ENCODE results near the gene EYS.

The EYS gene

GRCh38 chr6:63887002-63887751, 1819.8 kb downstream of the EYS start:
- TF ChIP-seq YY1 (IDR thresholded peaks at IDR 0.05; ENCODE audit: insufficient read depth, insufficient read length) = no peak
- TF ChIP-seq ZNF274 (IDR thresholded peaks at IDR 0.05; ENCODE audit: low read depth, low read length) = no peak
- no peak for TF ChIP-seq SUZ12 (IDR thresholded peaks at IDR 0.05; ENCODE audit: extremely low read depth, insufficient read depth, insufficient read length)
- Histone ChIP-seq H3K36me3 (ENCODE audit: insufficient read depth, insufficient read length, low read length) (no peaks in the 10 kb centered on the region), H3K4me1 (ENCODE audit: insufficient read depth, insufficient read length) (no peaks in the 10 kb centered on the region), H3K9ac (ENCODE audit: insufficient read length, low read depth) (no peak overlapping the region), H3K27me3 (ENCODE audit: insufficient read depth, insufficient read length) (no peaks in the 10 kb centered on the region), H3K9me3 (ENCODE audit: insufficient read depth, low read length) (no peaks in the 10 kb centered on the region), H3K4me3 (ENCODE audit: insufficient read length, low read depth) (no peak overlapping the region)
- DNase-seq (ENCODE audit: low read depth, low spot score) = no peak

GRCh38 chr6:63886341-63886740, 1820.7 kb downstream of the EYS start:
- H3K36me3 ChIP-seq (ENCODE audit: insufficient read depth, insufficient read length, low read length) = no peaks in the 10 kb centered on the region
- no peaks in the 10 kb centered on the region for H3K4me1 ChIP-seq (ENCODE audit: insufficient read depth, insufficient read length)
- no peaks in the 10 kb centered on the region for H3K27me3 ChIP-seq (ENCODE audit: insufficient read depth, insufficient read length)
- no peaks in the 10 kb centered on the region for H3K9me3 ChIP-seq (ENCODE audit: insufficient read depth, low read length)
- no peak for DNase-seq (ENCODE audit: low read depth, low spot score)
- no peak overlapping the region for H3K4me3 ChIP-seq (ENCODE audit: insufficient read length, low read depth)
- no peak overlapping the region for H3K9ac ChIP-seq (ENCODE audit: insufficient read length, low read depth)
- TF ChIP-seq YY1 (IDR thresholded peaks at IDR 0.05; ENCODE audit: insufficient read depth, insufficient read length) (no peak), ZNF274 (IDR thresholded peaks at IDR 0.05; ENCODE audit: low read depth, low read length) (no peak), SUZ12 (IDR thresholded peaks at IDR 0.05; ENCODE audit: extremely low read depth, insufficient read depth, insufficient read length) (no peak)

GRCh38 chr6:63883597-63883996, 1823.4 kb downstream of the EYS start:
- Histone ChIP-seq H3K36me3 (ENCODE audit: insufficient read depth, insufficient read length, low read length) (no peaks in the 10 kb centered on the region), H3K9me3 (ENCODE audit: insufficient read depth, low read length) (peaks cover 11% of the 10 kb centered on the region), H3K9ac (ENCODE audit: insufficient read length, low read depth) (no peak overlapping the region), H3K4me1 (ENCODE audit: insufficient read depth, insufficient read length) (no peaks in the 10 kb centered on the region), H3K4me3 (ENCODE audit: insufficient read length, low read depth) (no peak overlapping the region), H3K27me3 (ENCODE audit: insufficient read depth, insufficient read length) (no peaks in the 10 kb centered on the region)
- TF ChIP-seq YY1 (IDR thresholded peaks at IDR 0.05; ENCODE audit: insufficient read depth, insufficient read length) = no peak
- TF ChIP-seq ZNF274 (IDR thresholded peaks at IDR 0.05; ENCODE audit: low read depth, low read length) = no peak
- TF ChIP-seq SUZ12 (IDR thresholded peaks at IDR 0.05; ENCODE audit: extremely low read depth, insufficient read depth, insufficient read length) = no peak
- DNase-seq (ENCODE audit: low read depth, low spot score) = no peak

GRCh38 chr6:63882208-63882607, 1824.8 kb downstream of the EYS start:
- Histone ChIP-seq H3K36me3 (ENCODE audit: insufficient read depth, insufficient read length, low read length) (no peaks in the 10 kb centered on the region), H3K4me1 (ENCODE audit: insufficient read depth, insufficient read length) (no peaks in the 10 kb centered on the region), H3K4me3 (ENCODE audit: insufficient read length, low read depth) (no peak overlapping the region), H3K9me3 (ENCODE audit: insufficient read depth, low read length) (peaks cover 14% of the 10 kb centered on the region), H3K27me3 (ENCODE audit: insufficient read depth, insufficient read length) (no peaks in the 10 kb centered on the region), H3K9ac (ENCODE audit: insufficient read length, low read depth) (no peak overlapping the region)
- no peak for TF ChIP-seq SUZ12 (IDR thresholded peaks at IDR 0.05; ENCODE audit: extremely low read depth, insufficient read depth, insufficient read length)
- no peak for TF ChIP-seq YY1 (IDR thresholded peaks at IDR 0.05; ENCODE audit: insufficient read depth, insufficient read length)
- no peak for TF ChIP-seq ZNF274 (IDR thresholded peaks at IDR 0.05; ENCODE audit: low read depth, low read length)
- no peak for DNase-seq (ENCODE audit: low read depth, low spot score)

GRCh38 chr6:63881791-63882190, 1825.2 kb downstream of the EYS start:
- no peak for TF ChIP-seq ZNF274 (IDR thresholded peaks at IDR 0.05; ENCODE audit: low read depth, low read length)
- no peak for TF ChIP-seq SUZ12 (IDR thresholded peaks at IDR 0.05; ENCODE audit: extremely low read depth, insufficient read depth, insufficient read length)
- TF ChIP-seq YY1 (IDR thresholded peaks at IDR 0.05; ENCODE audit: insufficient read depth, insufficient read length) = no peak
- no peaks in the 10 kb centered on the region for H3K27me3 ChIP-seq (ENCODE audit: insufficient read depth, insufficient read length)
- no peaks in the 10 kb centered on the region for H3K36me3 ChIP-seq (ENCODE audit: insufficient read depth, insufficient read length, low read length)
- DNase-seq (ENCODE audit: low read depth, low spot score) = no peak
- H3K4me3 ChIP-seq (ENCODE audit: insufficient read length, low read depth) = no peak overlapping the region
- no peak overlapping the region for H3K9ac ChIP-seq (ENCODE audit: insufficient read length, low read depth)
- H3K4me1 ChIP-seq (ENCODE audit: insufficient read depth, insufficient read length) = no peaks in the 10 kb centered on the region
- peaks cover 14% of the 10 kb centered on the region for H3K9me3 ChIP-seq (ENCODE audit: insufficient read depth, low read length)

- no peaks in the 10 kb centered on the region for H3K36me3 ChIP-seq (ENCODE audit: insufficient read depth, insufficient read length, low read length)
- no peak for TF ChIP-seq ZNF274 (IDR thresholded peaks at IDR 0.05; ENCODE audit: low read depth, low read length)
- no peak for TF ChIP-seq SUZ12 (IDR thresholded peaks at IDR 0.05; ENCODE audit: extremely low read depth, insufficient read depth, insufficient read length)
- no peak for TF ChIP-seq YY1 (IDR thresholded peaks at IDR 0.05; ENCODE audit: insufficient read depth, insufficient read length)
- no peak overlapping the region for H3K4me3 ChIP-seq (ENCODE audit: insufficient read length, low read depth)
- H3K9me3 ChIP-seq (ENCODE audit: insufficient read depth, low read length) = no peaks in the 10 kb centered on the region
- no peaks in the 10 kb centered on the region for H3K27me3 ChIP-seq (ENCODE audit: insufficient read depth, insufficient read length)
- H3K4me1 ChIP-seq (ENCODE audit: insufficient read depth, insufficient read length) = no peaks in the 10 kb centered on the region
- DNase-seq (ENCODE audit: low read depth, low spot score) = no peak
- no peak overlapping the region for H3K9ac ChIP-seq (ENCODE audit: insufficient read length, low read depth)
Measured at GRCh38 chr6:63872233-63872632, 1834.8 kb downstream of the EYS start.

- H3K4me3 ChIP-seq (ENCODE audit: insufficient read length, low read depth) = no peak overlapping the region
- no peaks in the 10 kb centered on the region for H3K4me1 ChIP-seq (ENCODE audit: insufficient read depth, insufficient read length)
- H3K9me3 ChIP-seq (ENCODE audit: insufficient read depth, low read length) = no peaks in the 10 kb centered on the region
- H3K36me3 ChIP-seq (ENCODE audit: insufficient read depth, insufficient read length, low read length) = no peaks in the 10 kb centered on the region
- no peak for DNase-seq (ENCODE audit: low read depth, low spot score)
- H3K27me3 ChIP-seq (ENCODE audit: insufficient read depth, insufficient read length) = no peaks in the 10 kb centered on the region
- H3K9ac ChIP-seq (ENCODE audit: insufficient read length, low read depth) = no peak overlapping the region
- TF ChIP-seq SUZ12 (IDR thresholded peaks at IDR 0.05; ENCODE audit: extremely low read depth, insufficient read depth, insufficient read length) = no peak
- TF ChIP-seq YY1 (IDR thresholded peaks at IDR 0.05; ENCODE audit: insufficient read depth, insufficient read length) = no peak
- no peak for TF ChIP-seq ZNF274 (IDR thresholded peaks at IDR 0.05; ENCODE audit: low read depth, low read length)
Measured at GRCh38 chr6:63868351-63868750, 1838.7 kb downstream of the EYS start.
